ENCODE results near the gene NADSYN1. TPM values are rescaled to one million over a fixed set of nuclear protein-coding genes. Genes with fewer than 3 reads are reported as not detected.
"Not testable (repeated sequence)": the region's sequence is repeated elsewhere in the genome, so short reads cannot be mapped to it uniquely, and the experiment has no call there.

The NADSYN1 gene
- total and polyA plus RNA-seq, 2 experiments from 2014 or later: 46.8 to 68.9 TPM

- DNase-seq (ENCODE audit: low read depth in 1 of 2, low spot score in 1 of 2): no peak
- H3K4me3 ChIP-seq: no peak overlapping the region
- H3K27ac ChIP-seq: no peak overlapping the region
- no peaks in the 10 kb centered on the region for H3K9me3 ChIP-seq (ENCODE audit: low read depth)
- H3K4me1 ChIP-seq (ENCODE audit: low read depth): no peaks in the 10 kb centered on the region
- no peaks in the 10 kb centered on the region for H3K27me3 ChIP-seq
- TF ChIP-seq CTCF (IDR thresholded peaks at IDR 0.05; ENCODE audit: low read depth, low read length): no peak
- H3K36me3 ChIP-seq: no peaks in the 10 kb centered on the region
Measured at GRCh38 chr11:71507102-71507501, 54.1 kb downstream of the NADSYN1 start.

- Histone ChIP-seq H3K27me3 (no peaks in the 10 kb centered on the region), H3K4me1 (ENCODE audit: low read depth) (no peaks in the 10 kb centered on the region), H3K27ac (no peak overlapping the region), H3K9me3 (ENCODE audit: low read depth) (no peaks in the 10 kb centered on the region), H3K4me3 (no peak overlapping the region), H3K36me3 (no peaks in the 10 kb centered on the region)
- no peak for TF ChIP-seq CTCF (IDR thresholded peaks at IDR 0.05; ENCODE audit: low read depth, low read length)
- no peak for DNase-seq (ENCODE audit: low read depth in 1 of 2, low spot score in 1 of 2)
Measured at GRCh38 chr11:71518506-71519471, 65.8 kb downstream of the NADSYN1 start.

GRCh38 chr11:71519546-71519945 is 66.5 kb downstream of the NADSYN1 start:
- no peak overlapping the region for H3K4me3 ChIP-seq
- no peak overlapping the region for H3K27ac ChIP-seq
- no peaks in the 10 kb centered on the region for H3K9me3 ChIP-seq (ENCODE audit: low read depth)
- no peak for DNase-seq (ENCODE audit: low read depth in 1 of 2, low spot score in 1 of 2)
- H3K27me3 ChIP-seq: no peaks in the 10 kb centered on the region
- H3K36me3 ChIP-seq: no peaks in the 10 kb centered on the region
- H3K4me1 ChIP-seq (ENCODE audit: low read depth): no peaks in the 10 kb centered on the region
- no peak for TF ChIP-seq CTCF (IDR thresholded peaks at IDR 0.05; ENCODE audit: low read depth, low read length)

- H3K4me1 ChIP-seq (ENCODE audit: low read depth): no peaks in the 10 kb centered on the region
- no peak overlapping the region for H3K27ac ChIP-seq
- no peaks in the 10 kb centered on the region for H3K9me3 ChIP-seq (ENCODE audit: low read depth)
- no peak for DNase-seq (ENCODE audit: low read depth in 1 of 2, low spot score in 1 of 2)
- H3K27me3 ChIP-seq: no peaks in the 10 kb centered on the region
- no peak overlapping the region for H3K4me3 ChIP-seq
- H3K36me3 ChIP-seq: no peaks in the 10 kb centered on the region
- no peak for TF ChIP-seq CTCF (IDR thresholded peaks at IDR 0.05; ENCODE audit: low read depth, low read length)
Measured at GRCh38 chr11:71525188-71525937, 72.4 kb downstream of the NADSYN1 start.

GRCh38 chr11:71525938-71526495 is 73.0 kb downstream of the NADSYN1 start:
- H3K27ac ChIP-seq: no peak overlapping the region
- TF ChIP-seq CTCF (IDR thresholded peaks at IDR 0.05; ENCODE audit: low read depth, low read length): no peak
- no peaks in the 10 kb centered on the region for H3K9me3 ChIP-seq (ENCODE audit: low read depth)
- no peaks in the 10 kb centered on the region for H3K4me1 ChIP-seq (ENCODE audit: low read depth)
- H3K4me3 ChIP-seq: no peak overlapping the region
- H3K27me3 ChIP-seq: no peaks in the 10 kb centered on the region
- no peak for DNase-seq (ENCODE audit: low read depth in 1 of 2, low spot score in 1 of 2)
- no peaks in the 10 kb centered on the region for H3K36me3 ChIP-seq

- not testable (repeated sequence) for DNase-seq (ENCODE audit: low read depth in 1 of 2, low spot score in 1 of 2); H3K9me3 ChIP-seq (ENCODE audit: low read depth); H3K36me3 ChIP-seq; H3K4me3 ChIP-seq; H3K4me1 ChIP-seq (ENCODE audit: low read depth); H3K27ac ChIP-seq; H3K27me3 ChIP-seq
Measured at GRCh38 chr11:71526796-71527575, 74.0 kb downstream of the NADSYN1 start, which contains the start of gene KRTAP5-7. Gene KRTAP5-7, plus strand, starts transcription at chr11:71527267. Its CDS starts 34 bp downstream, at chr11:71527301.
